HAP-1 (cell line): ENCODE results near the gene SIGLEC15.
"Not testable (repeated sequence)": the region's sequence is repeated elsewhere in the genome, so short reads cannot be mapped to it uniquely, and the experiment has no call there.

Experiments used
- DNase-seq, 2 experiments: peaks; one replicate each; pipeline ENCODE4 v3.0.0-alpha.2; 2016 to 2020; ENCODE audit warnings: low spot score in 2 of 2
- H3K27me3 ChIP-seq: fragments of 250-450 bp; sonication (Bioruptor Pico); 2 replicates; pipeline ENCODE4 v1.5.1; 2020; ENCODE audit warnings: low read depth, mild to moderate bottlenecking, moderate library complexity
- H3K36me3 ChIP-seq: fragments of 250-450 bp; sonication (Bioruptor Pico); replicated peaks from 2 replicates; pipeline ENCODE4 v1.5.1; 2020; ENCODE audit warnings: mild to moderate bottlenecking
- H3K4me1 ChIP-seq: fragments of 250-450 bp; sonication (Bioruptor Pico); 2 replicates; pipeline ENCODE4 v1.5.1; 2020; ENCODE audit warnings: mild to moderate bottlenecking
- H3K4me3 ChIP-seq: fragments of 250-450 bp; sonication (Bioruptor Pico); 2 replicates; pipeline ENCODE4 v1.5.1; 2020; ENCODE audit warnings: mild to moderate bottlenecking, moderate library complexity
- H3K9me3 ChIP-seq: fragments of 250-450 bp; sonication (Bioruptor Pico); 2 replicates; pipeline ENCODE4 v1.5.1; 2020; ENCODE audit warnings: mild to moderate bottlenecking, moderate library complexity
- in situ Hi-C: fragments of 300-500 bp; cut with MboI; formaldehyde crosslinking; loops from 3 replicates; pipeline ENCODE4 v1.14.3; 2020; ENCODE audit warnings: low sequenced_read_pairs, inconsistent platforms, mixed read lengths

The SIGLEC15 gene

DNA sequence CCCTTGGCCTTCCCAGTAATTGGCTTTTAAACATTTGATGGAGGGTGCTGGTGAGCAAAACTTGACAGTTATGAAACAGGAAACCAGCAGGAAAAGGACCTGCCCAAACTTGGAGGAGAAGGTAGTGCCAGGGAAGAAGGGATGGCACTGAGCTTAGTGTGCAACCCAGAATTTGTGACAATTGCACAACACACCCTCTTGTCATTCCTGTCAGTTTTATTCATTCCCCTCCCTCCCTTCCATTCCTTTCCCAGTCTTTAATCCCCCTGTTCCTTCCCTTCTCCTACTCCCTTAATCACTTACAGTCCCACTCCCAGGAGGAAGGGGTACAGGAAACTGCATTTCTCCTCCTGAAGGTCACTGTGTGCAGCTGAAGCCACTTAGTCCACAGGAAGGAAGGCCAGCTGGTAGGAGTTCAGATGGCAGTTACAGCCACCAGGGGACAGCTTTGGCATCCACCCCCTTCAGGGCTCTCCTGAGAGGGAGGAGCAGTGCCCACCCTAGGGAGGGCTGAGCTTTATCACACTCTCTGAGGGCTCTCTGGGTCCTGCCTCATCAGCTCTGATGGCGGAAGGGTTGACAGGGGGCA lies 24.0 kb upstream of the SIGLEC15 start:
- no peak overlapping the region for H3K4me3 ChIP-seq
- H3K9me3 ChIP-seq, result no peaks in the 10 kb centered on the region
- H3K27me3 ChIP-seq, result no peaks in the 10 kb centered on the region
- no peaks in the 10 kb centered on the region for H3K4me1 ChIP-seq
- in situ Hi-C loops, result no loop called here
- DNase-seq, result no peak
- no peaks in the 10 kb centered on the region for H3K36me3 ChIP-seq

DNA sequence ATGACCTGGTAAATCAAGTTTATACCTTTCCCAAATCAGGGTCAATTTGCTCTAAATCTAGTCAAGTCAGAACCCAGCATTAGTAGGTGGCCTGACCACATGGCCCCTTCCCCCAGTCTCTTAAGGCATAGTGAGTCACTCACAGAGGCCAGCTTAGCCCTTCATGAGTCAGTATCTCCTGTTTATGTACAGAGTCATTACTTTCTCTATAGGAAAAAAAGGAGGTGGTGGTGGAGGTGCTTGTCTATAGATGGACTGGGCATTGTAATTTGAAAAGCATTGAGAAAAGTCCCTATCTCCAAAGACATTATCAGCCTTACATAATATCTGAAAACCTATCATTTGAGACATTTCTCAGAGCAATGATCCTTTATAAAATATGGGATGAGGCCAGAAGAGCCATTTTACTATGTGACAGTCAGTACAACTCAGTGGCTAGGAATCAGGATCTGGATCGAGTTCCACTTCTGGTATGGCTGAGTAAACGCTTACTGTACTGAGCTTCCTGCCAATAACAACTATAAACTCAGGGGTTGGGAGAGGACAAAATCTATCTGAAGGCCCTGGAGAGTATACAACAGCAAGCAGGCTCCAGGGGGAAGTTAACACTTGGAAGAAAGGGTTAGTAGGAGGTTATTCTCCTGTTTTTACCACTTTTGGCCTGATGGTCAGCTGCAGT lies 22.5 kb upstream of the SIGLEC15 start:
- Histone ChIP-seq H3K36me3 (no peaks in the 10 kb centered on the region), H3K4me3 (no peak overlapping the region)
- no peak for DNase-seq

DNA sequence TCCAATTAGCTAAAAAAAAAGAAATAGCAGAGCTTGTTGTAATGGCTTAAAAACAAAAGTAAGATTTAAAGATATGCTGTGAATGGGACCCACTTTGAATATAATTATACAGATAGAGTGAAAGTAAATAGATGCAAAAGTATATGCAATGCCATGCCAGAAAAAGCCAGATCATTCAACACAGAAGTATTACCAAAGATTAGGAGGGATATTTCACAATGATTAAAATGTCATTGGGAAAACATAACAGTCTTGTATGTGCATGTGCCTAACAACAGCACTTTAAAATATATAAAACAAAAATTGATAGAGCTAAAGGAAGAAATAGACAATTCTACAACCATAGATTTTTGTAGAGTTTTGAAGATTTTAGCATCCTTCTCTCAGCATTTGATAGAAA lies 19.9 kb upstream of the SIGLEC15 start:
- no peaks in the 10 kb centered on the region for H3K36me3 ChIP-seq
- H3K9me3 ChIP-seq, result no peaks in the 10 kb centered on the region
- no peak for DNase-seq
- H3K4me3 ChIP-seq, result no peak overlapping the region
- no peaks in the 10 kb centered on the region for H3K27me3 ChIP-seq
- H3K4me1 ChIP-seq, result no peaks in the 10 kb centered on the region
- in situ Hi-C loops, result no loop called here

More for the DNA sequence above, 22.5 kb upstream of the SIGLEC15 start:
- no peaks in the 10 kb centered on the region for H3K9me3 ChIP-seq
- in situ Hi-C loops, result no loop called here
- no peaks in the 10 kb centered on the region for H3K27me3 ChIP-seq
- H3K4me1 ChIP-seq, result no peaks in the 10 kb centered on the region

DNA sequence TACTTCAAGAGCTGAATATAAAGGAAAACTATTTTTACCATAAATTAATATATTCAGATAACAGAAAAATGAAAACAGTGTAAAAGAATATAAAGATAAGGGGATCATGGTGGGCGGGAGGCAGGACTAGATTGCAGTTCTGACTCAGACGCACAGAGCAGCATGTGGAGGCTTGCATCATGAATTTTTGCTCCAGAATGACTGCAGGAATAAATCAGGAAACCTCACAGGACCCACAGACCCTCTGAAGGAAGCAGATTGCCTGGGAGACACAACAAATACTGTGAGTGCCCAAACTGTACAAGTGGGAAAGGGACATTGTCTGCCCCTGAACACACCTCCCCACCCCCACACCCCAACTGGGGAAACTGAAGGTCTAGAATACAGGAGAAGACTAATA lies 19.2 kb upstream of the SIGLEC15 start:
- Histone ChIP-seq H3K4me1 (no peaks in the 10 kb centered on the region), H3K4me3 (no peak overlapping the region), H3K9me3 (no peaks in the 10 kb centered on the region), H3K36me3 (no peaks in the 10 kb centered on the region), H3K27me3 (no peaks in the 10 kb centered on the region)
- DNase-seq, result no peak
- in situ Hi-C loops, result no loop called here

DNA sequence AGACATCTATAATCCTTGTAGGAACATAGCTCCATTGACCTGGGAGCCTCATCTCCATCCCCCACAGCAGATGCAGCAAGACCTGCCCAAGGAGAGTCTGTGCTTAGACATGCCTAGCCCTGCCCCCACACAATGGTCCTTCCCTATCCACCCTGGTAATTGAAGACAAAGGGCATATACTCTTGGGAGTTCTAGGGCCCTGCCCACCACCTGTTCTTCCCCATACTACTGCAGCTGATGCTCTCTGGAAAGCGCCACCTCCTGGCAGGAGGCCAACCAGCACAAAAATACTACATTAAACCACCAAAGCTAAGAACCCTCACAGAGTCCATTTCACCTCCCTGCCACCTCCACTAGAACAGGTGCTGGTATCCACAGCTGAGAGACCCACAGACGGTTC lies 18.3 kb upstream of the SIGLEC15 start:
- H3K27me3 ChIP-seq, H3K4me1 ChIP-seq, H3K9me3 ChIP-seq, H3K36me3 ChIP-seq, in situ Hi-C loops, H3K4me3 ChIP-seq: not testable (repeated sequence)
- DNase-seq, result peak in 1 of 2 experiments; percentile 60

DNA sequence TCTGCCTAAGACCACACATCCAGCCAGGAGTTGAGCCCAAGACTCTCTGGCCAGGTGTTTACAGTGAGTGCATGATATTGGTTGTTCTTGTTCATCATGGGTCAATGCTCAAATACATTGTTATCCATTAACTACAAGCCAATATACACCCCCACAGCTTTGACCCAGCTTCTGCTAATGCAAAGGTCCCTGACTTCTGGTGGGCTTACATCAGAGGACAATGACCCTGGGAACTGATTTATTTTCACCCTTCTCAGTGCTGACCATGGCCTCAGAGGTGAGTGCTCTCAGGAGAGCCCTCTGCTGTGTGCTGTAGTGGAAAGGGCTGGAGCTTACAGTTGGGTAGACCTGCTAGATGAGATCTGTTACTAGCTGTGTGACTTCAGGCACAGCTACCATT lies 10.7 kb upstream of the SIGLEC15 start:
- DNase-seq, H3K27me3 ChIP-seq, H3K4me3 ChIP-seq, H3K4me1 ChIP-seq, H3K9me3 ChIP-seq, in situ Hi-C loops, H3K36me3 ChIP-seq: not testable (repeated sequence)

DNA sequence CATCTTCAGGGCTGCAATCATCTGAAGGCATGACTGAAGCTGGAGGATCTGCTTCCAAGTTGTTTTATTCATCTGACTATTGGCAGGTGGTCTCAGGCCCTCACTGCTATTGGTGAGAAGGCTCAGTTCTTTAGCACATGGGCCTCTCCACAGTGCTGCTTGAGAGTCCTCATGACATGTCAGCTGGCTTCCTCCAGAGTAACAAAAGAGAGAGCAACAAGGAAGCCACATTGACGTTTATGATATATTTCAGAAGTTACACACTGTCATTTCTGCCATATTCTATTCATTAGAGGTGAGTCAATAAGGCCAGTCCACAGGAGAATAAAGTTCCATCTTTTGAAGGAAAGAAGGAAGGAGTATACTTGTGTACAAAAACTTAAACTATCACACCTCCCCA lies 7.9 kb upstream of the SIGLEC15 start:
- no peak for DNase-seq
- H3K27me3 ChIP-seq, result peaks cover 5% of the 10 kb centered on the region
- no peak overlapping the region for H3K4me3 ChIP-seq
- no peaks in the 10 kb centered on the region for H3K36me3 ChIP-seq
- H3K9me3 ChIP-seq, result no peaks in the 10 kb centered on the region
- no peaks in the 10 kb centered on the region for H3K4me1 ChIP-seq
- in situ Hi-C loops, result no loop called here

DNA sequence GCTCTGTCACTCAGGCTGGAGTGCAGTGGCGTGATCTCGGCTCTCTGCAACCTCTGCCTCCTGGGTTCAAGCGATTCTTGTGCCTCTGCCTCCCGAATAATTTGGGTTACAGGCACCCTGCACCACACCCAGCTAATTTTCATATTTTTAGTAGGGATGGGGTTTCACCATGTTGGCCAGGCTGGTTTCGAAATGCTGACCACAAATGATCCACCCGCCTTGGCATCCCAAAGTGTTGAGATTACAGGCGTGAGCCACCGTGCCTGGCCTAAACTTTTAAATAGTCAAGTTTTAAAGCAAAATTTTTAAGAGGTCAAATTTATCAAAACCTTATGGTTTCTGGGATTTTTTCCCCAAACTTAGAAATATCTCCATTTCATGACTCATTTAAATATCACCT lies 6.7 kb upstream of the SIGLEC15 start:
- H3K36me3 ChIP-seq, H3K4me3 ChIP-seq, in situ Hi-C loops, H3K4me1 ChIP-seq, H3K9me3 ChIP-seq, DNase-seq, H3K27me3 ChIP-seq: not testable (repeated sequence)

DNA sequence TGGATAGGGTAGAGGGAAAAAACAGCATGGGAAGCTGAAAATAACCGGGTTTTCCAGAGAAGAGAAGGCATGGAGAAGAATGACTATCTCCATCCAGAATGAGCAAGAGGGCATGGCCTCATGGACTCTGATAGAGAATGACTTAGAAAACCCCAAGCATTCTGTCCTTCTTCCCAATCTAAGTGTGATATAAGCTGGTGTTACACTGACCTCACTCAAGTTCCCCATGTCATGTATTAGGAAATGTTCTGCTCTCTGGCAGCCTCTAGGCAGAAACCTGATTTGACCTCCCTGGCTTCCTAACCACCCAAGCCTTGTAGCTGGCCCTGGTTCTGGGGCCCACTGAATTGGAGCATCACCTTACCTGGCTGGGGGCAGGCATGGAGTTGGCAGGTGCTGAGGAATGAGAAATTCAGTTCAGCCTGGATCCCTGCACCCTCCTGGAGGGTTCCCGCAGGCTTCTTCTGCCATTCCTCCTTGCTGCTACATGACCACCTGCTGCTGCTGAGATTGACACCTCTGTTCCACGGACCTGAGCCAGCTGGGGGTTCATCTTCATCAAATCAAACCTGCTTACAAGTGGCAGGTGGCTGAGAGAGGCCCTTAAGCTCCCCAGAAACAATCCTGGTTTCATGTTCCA lies 5.2 kb upstream of the SIGLEC15 start:
- no peaks in the 10 kb centered on the region for H3K36me3 ChIP-seq
- in situ Hi-C loops, result no loop called here
- peaks cover 5% of the 10 kb centered on the region for H3K27me3 ChIP-seq
- no peak for DNase-seq
- H3K4me1 ChIP-seq, result no peaks in the 10 kb centered on the region
- H3K4me3 ChIP-seq, result no peak overlapping the region
- no peaks in the 10 kb centered on the region for H3K9me3 ChIP-seq

DNA sequence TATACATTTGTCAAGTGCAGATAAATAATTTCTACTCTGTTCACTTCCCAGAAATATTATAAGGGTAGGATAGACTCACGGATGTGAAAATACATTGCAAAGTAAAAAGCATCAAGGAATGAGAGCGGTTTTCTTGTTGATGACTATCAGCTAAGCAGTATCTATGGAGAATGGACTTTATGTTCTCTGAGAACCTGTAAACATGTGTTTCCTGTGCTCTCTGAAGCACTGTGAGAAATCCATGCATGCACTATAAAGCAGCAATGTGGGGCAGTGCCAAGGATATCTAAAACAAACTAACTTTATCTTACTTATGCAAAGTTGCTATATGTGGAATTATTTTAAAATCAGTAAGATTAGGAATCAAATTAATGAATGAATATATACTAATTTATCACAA lies 4.4 kb upstream of the SIGLEC15 start:
- DNase-seq, result no peak
- Histone ChIP-seq H3K36me3 (no peaks in the 10 kb centered on the region), H3K4me1 (no peaks in the 10 kb centered on the region), H3K4me3 (no peak overlapping the region), H3K27me3 (peaks cover 5% of the 10 kb centered on the region), H3K9me3 (no peaks in the 10 kb centered on the region)
- in situ Hi-C loops, result no loop called here

DNA sequence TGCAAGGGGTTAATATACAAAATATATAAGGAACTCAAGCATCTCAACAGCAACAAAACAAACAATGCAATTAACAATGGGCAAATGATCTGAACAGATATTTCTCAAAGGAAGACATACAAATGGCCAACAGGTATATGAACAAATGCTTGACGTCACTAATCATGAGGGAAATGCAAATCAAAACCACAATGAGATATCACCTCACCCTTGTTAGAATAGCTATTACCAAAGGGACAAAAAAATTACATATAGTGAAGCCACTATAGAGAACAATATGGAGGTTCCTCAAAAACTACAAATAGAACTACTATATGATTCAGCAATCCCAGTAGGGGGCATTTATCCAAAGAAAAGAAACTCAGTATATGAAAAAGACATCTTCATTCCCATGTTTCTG lies 3.8 kb upstream of the SIGLEC15 start:
- Histone ChIP-seq H3K27me3 (peaks cover 5% of the 10 kb centered on the region), H3K4me3 (no peak overlapping the region), H3K4me1 (no peaks in the 10 kb centered on the region), H3K9me3 (no peaks in the 10 kb centered on the region), H3K36me3 (no peaks in the 10 kb centered on the region)
- DNase-seq, result no peak
- in situ Hi-C loops, result no loop called here

DNA sequence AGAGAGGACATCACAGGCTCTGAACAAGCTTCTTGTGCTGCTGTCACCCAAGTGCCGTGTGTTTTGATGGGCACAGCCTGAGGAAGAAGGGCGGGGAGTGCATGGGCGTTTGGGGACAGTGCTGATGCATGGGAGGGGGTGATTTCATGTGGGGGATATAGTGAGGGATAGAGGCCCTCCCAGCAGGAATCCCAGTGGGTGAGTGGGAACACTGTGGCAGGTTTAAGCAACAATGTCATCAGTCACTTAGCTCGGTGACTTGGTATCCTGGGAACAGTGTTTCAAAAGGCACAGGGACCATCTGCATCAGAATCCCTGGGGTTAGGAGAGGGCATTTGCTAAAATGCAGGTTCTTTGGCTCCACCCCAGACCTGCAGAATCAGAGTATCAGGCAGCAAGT lies 609 bp downstream of the SIGLEC15 start:
- Histone ChIP-seq H3K9me3 (no peaks in the 10 kb centered on the region), H3K4me1 (no peaks in the 10 kb centered on the region), H3K36me3 (no peaks in the 10 kb centered on the region), H3K27me3 (peaks cover 5% of the 10 kb centered on the region), H3K4me3 (no peak overlapping the region)
- in situ Hi-C loops, result no loop called here
- no peak for DNase-seq

DNA sequence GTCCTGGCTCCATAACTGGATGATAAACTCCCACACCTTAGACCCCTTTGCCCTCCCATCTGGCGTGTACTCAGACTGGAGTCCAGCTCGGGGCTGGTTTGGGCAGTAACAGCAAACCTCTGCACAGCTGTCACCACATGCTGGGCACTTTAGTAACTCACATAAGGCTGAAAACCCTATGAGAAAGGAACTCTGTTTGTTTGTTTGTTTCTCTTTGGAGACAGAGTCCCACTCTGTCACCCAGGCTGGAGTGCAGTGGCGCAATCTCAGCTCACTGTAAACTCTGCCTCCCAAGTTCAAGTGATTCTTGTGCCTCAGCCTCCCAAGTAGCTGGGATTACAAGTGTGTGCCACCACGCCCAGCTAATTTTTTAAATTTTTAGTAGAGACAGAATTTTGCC lies 1.2 kb downstream of the SIGLEC15 start:
- DNase-seq, H3K9me3 ChIP-seq, H3K4me1 ChIP-seq, H3K4me3 ChIP-seq, in situ Hi-C loops, H3K36me3 ChIP-seq, H3K27me3 ChIP-seq: not testable (repeated sequence)

DNA sequence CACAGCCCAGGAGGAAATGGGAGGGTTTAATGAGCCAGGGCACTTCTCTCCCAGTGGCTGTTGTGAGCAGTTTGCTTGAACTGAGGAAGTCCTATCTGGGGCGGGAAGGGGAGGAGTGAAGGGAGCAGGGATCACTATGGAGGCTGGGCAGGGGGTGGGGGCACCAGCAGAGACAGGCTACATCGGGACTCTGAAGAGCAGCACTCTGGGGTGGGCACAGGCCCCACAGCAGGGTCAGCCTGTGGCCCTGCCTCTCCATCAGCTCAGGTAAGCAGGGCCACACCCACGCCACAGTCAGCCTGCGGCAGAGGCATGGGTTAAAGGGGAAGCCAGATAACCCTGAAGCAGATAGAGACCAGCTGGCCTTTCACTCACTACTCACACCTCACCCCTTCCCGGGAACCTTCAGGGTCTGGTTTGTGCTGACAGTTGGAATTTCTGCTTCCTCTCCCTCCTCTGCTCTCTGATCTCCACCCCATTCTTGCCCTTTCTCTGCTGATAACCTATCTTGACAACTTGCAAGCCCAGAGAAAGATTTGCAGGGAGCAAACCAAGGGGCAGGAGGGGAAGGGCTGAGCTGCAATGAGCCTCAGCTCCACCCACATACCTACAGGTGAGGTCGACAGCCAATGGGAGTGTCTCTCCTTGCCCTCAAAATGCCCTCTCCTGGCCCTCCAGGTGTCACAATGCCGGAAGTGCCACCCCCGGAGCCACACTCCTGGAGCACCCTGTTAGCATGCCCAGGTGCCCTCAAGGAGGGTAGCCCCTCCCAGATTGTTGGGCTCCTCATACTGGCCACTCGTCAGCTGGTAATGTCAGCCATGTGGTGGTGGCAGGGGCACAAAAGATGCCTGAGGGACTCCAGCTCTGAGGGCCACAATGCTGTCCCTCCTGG lies 3.7 kb downstream of the SIGLEC15 start:
- Histone ChIP-seq H3K36me3 (no peaks in the 10 kb centered on the region), H3K27me3 (no peaks in the 10 kb centered on the region), H3K4me3 (no peak overlapping the region), H3K9me3 (no peaks in the 10 kb centered on the region), H3K4me1 (no peaks in the 10 kb centered on the region)
- in situ Hi-C loops, result no loop called here
- no peak for DNase-seq
